Adrenal gland (tissue), 5 donors: ENCODE data around the gene TNFRSF1B.

Experiments
- POLR2A ChIP-seq, 2 donors: fragments of 450-650 bp; IDR thresholded peaks; one replicate each; pipeline ENCODE4 v1.6.1; 2017; ENCODE audit warnings: antibody characterized with exemption in 2 of 2, mild to moderate bottlenecking in 2 of 2, moderate library complexity in 1 of 2
- TF ChIP-seq, protein P1 (sequence below), 6 experiments: fragments of 450-650 bp in 4 of 6; fragments of 200-600 bp in 2 of 6; sonication (generic) in 1 of 6; IDR thresholded peaks; 1 replicate in 5 of 6; 2 replicates in 1 of 6; pipeline versions ENCODE4 v1.5.1 to v1.8.0; 2016 to 2021; ENCODE audit warnings: antibody characterized with exemption in 6 of 6, mild to moderate bottlenecking in 2 of 6, moderate library complexity in 1 of 6
- donor health status: DM: no; HTN: no; CAD: no.

DNA sequence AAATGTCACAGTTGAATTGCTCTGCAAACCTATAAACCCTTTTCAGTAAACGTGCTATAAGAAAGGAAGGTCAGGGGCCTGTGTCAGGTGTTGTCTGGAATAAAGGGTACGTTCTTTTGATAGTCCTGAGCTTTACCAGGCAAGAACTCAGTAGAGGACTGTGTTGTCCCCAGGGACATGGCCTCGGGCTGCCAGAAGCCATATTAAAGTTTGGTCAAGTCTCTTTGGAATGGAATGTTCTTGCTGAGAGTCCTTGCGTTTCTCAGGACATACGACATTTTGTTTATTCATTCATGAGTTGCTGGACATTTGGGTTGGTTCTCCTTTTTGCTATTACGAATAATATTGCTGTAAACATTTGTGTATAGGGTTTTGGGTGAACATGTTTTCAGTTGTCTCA is 79.8 kb downstream of the TNFRSF1B start:
- TF ChIP-seq, protein P1, sequence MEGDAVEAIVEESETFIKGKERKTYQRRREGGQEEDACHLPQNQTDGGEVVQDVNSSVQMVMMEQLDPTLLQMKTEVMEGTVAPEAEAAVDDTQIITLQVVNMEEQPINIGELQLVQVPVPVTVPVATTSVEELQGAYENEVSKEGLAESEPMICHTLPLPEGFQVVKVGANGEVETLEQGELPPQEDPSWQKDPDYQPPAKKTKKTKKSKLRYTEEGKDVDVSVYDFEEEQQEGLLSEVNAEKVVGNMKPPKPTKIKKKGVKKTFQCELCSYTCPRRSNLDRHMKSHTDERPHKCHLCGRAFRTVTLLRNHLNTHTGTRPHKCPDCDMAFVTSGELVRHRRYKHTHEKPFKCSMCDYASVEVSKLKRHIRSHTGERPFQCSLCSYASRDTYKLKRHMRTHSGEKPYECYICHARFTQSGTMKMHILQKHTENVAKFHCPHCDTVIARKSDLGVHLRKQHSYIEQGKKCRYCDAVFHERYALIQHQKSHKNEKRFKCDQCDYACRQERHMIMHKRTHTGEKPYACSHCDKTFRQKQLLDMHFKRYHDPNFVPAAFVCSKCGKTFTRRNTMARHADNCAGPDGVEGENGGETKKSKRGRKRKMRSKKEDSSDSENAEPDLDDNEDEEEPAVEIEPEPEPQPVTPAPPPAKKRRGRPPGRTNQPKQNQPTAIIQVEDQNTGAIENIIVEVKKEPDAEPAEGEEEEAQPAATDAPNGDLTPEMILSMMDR (IDR thresholded peaks at IDR 0.05) = no peak
- no peak for TF ChIP-seq POLR2A (IDR thresholded peaks at IDR 0.05)
